IMR-90 (cell line): ENCODE measurements around the gene SELENBP1.
"Not testable (repeated sequence)": the region's sequence is repeated elsewhere in the genome, so short reads cannot be mapped to it uniquely, and the experiment has no call there.

Source experiments
- BHLHE40 ChIP-seq: fragments of 150-350 bp; IDR thresholded peaks from 2 replicates; pipeline ENCODE4 v1.6.1; 2016; ENCODE audit warnings: mild to moderate bottlenecking, low read depth, low read length
- CHD1 ChIP-seq: IDR thresholded peaks from 2 replicates; pipeline ENCODE4 v1.6.1; 2012; ENCODE audit warnings: low read depth, low read length, improper control_type of control experiment
- CTCF ChIP-seq: conservative IDR thresholded peaks from 2 replicates; pipeline ENCODE4 v1.5.1; 2012; ENCODE audit warnings: mild to moderate bottlenecking, low read depth, low read length, improper control_type of control experiment
- ELK1 ChIP-seq: fragments of 150-350 bp; IDR thresholded peaks from 2 replicates; pipeline ENCODE4 v1.6.1; 2016; ENCODE audit warnings: low read depth, mild to moderate bottlenecking, low read length, moderate library complexity, borderline replicate concordance
- FOS ChIP-seq: fragments of 150-350 bp; IDR thresholded peaks from 2 replicates; pipeline ENCODE4 v1.6.1; 2016; ENCODE audit warnings: low read depth, low read length
- MAFK ChIP-seq: IDR thresholded peaks from 2 replicates; pipeline ENCODE4 v1.6.1; 2012; ENCODE audit warnings: low read depth, low read length, improper control_type of control experiment
- MXI1 ChIP-seq: IDR thresholded peaks from 2 replicates; pipeline ENCODE4 v1.6.1; 2012; ENCODE audit warnings: low read depth, mild to moderate bottlenecking, low read length, moderate library complexity, borderline replicate concordance
- NFE2L2 ChIP-seq: fragments of 150-350 bp; IDR thresholded peaks from 2 replicates; pipeline ENCODE4 v1.6.1; 2016; ENCODE audit warnings: low read depth, mild to moderate bottlenecking, low read length
- POLR2A ChIP-seq: IDR thresholded peaks from 2 replicates; pipeline ENCODE4 v1.6.1; 2012; ENCODE audit warnings: mild to moderate bottlenecking, low read depth, low read length
- RAD21 ChIP-seq: IDR thresholded peaks from 2 replicates; pipeline ENCODE4 v1.6.1; 2012; ENCODE audit warnings: low read length, improper control_type of control experiment
- RCOR1 ChIP-seq: IDR thresholded peaks from 2 replicates; pipeline ENCODE4 v1.6.1; 2012; ENCODE audit warnings: mild to moderate bottlenecking, low read length, improper control_type of control experiment; ENCODE audit not compliant: insufficient replicate concordance
- RFX5 ChIP-seq: IDR thresholded peaks from 2 replicates; pipeline ENCODE4 v1.8.0; 2012; ENCODE audit warnings: low read depth, mild to moderate bottlenecking, low read length, moderate library complexity
- SMC3 ChIP-seq: fragments of 150-350 bp; IDR thresholded peaks from 2 replicates; pipeline ENCODE4 v1.6.1; 2016; ENCODE audit warnings: low read depth, mild to moderate bottlenecking, antibody characterized with exemption, low read length, moderate library complexity

DNA sequence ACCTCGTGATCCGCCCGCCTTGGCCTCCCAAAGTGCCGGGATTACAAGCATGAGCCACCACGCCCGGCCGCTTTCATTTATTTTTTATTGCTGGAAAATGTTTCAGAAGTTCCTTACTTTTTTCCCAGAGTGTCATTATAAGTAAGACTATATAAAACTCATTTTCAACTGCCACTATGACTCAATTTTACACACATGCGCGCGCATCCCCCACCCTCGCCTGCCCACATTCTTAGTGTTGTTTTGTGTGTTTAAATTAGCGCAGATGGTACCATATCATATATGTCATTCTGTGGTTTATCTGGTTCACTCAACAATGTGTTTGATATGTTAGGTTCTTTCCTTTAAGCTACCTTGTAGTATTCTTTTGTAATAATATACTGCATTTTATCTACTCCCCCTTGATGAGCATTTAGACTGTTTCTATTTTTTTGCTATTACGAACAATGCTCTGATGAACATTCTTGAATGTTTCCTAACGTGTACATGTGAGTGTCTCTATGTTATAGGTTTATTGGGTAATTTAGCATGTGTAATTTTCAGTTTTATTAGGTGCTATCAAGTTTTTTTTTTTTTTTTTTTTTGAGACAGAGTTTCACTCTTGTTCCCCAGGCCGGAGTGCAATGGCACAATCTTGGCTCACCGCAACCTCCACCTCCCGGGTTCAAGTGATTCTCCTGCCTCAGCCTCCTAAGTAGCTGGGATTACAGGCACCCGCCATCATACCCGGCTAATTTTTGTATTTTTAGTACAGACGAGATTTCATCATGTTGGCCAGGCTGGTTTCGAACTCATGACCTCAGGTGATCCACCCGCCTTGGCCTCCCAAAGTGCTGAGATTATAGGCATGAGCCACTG is 17.9 kb upstream of the SELENBP1 start:
- not testable (repeated sequence) for TF ChIP-seq CTCF, BHLHE40, POLR2A, ELK1, RCOR1, RFX5, MXI1, MAFK, CHD1, NFE2L2, FOS, SMC3, RAD21
